Activated T-cell treated with anti-CD3 and anti-CD28 coated beads, Interleukin-2, amount 50 U/mL, for 4 hours (primary cell): ENCODE measurements around the gene SUMO1. TPM values are rescaled to one million over a fixed set of nuclear protein-coding genes. Genes with fewer than 3 reads are reported as not detected.
A peak's percentile ranks its signal among the peaks of the same experiment; 100 is the strongest.
"Not testable (repeated sequence)": the region's sequence is repeated elsewhere in the genome, so short reads cannot be mapped to it uniquely, and the experiment has no call there.

Source experiments
- ATAC-seq, 2 donors: fragments of 200-7000 bp; cut with Tn5 transposase; one replicate each; pipeline ENCODE4 v1.10.0; 2021
- DNase-seq: peaks from one replicate; pipeline ENCODE4 v3.0.0-alpha.2; 2020
- H3K27me3 Mint-ChIP-seq: one replicate; pipeline ENCODE4 v1.8.0; 2021; ENCODE audit warnings: low read depth, mixed read lengths
- H3K36me3 Mint-ChIP-seq: one replicate; pipeline ENCODE4 v1.8.0; 2022; ENCODE audit warnings: mixed read lengths; ENCODE audit not compliant: insufficient read depth
- H3K4me1 Mint-ChIP-seq: one replicate; pipeline ENCODE4 v1.8.0; 2021; ENCODE audit warnings: low read depth, mixed read lengths
- H3K4me3 Mint-ChIP-seq: one replicate; pipeline ENCODE4 v1.8.0; 2021; ENCODE audit warnings: mild to moderate bottlenecking, moderate library complexity, mixed read lengths
- H3K9me3 Mint-ChIP-seq: one replicate; pipeline ENCODE4 v1.8.0; 2021; ENCODE audit warnings: mixed read lengths
- total RNA-seq, 3 donors: library from RNA; stranded (reverse); gene quantifications; one replicate each; pipeline ENCODE4 v1.2.1, GENCODE V29; 2021

The SUMO1 gene
- total RNA-seq, result 100 to 1,000 TPM in 2 of 3 donors, 10 to 100 TPM in 1; 96.6 to 110 (median 105) TPM

DNA sequence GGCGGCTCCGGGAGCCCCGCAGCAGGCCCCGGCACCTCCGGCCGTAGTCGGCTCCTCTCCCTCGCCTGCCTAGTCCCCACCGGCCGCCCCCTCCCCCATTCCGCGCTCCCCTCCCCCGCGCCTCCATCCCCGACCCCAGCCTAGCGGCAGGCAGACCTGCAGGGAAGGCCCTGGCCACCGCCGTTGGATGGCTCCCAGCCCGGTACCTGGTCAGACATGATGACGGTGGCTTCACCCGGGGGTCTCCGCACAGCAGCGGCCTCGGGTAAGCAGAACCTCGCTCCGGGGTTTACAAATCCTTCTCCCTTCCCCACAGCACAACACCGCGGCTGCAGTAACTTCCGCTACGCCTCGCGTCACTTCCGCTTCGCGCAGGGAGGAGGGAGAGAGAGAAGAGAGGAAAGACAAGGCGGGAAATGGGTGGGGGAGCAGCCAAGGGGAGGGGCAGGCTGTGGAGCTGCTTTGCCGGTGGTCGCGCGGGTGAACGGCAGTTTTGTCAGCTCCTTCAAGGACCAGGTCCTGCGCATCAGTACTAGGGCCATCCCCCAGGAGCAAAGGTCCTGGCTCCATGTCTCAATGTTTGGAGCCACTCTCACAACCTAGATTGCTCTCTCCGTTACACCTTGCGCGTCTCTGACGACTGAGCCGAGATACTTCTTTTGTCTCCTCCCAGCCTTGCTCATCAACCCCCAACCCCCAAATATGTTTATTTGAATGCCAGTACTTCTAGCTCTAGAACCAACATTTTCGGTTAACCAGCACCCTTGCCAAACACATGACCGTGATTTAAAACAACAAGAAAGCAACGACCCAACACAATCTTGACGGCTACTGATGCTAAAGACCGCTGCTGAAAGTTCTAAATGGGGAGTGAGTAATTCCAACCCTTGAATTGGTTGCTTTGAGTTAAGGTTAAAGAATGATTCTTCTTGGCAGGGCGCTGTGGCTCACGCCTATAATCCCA lies at the start of gene SUMO1:
Gene SUMO1, minus strand, starts transcription at position 364 of the 964 bp plus-strand sequence. Its CDS starts 146 bp downstream, at position 218.
- H3K9me3 Mint-ChIP-seq, result no peaks in the 10 kb centered on the region
- H3K36me3 Mint-ChIP-seq, result no peaks in the 10 kb centered on the region
- peaks cover 33% of the 10 kb centered on the region for H3K4me1 Mint-ChIP-seq
- no peaks in the 10 kb centered on the region for H3K27me3 Mint-ChIP-seq
- DNase-seq (peak; percentile 85), ATAC-seq (peak; percentile 95)
- peak within 1 kb of the TSS; percentile 99 for H3K4me3 Mint-ChIP-seq

DNA sequence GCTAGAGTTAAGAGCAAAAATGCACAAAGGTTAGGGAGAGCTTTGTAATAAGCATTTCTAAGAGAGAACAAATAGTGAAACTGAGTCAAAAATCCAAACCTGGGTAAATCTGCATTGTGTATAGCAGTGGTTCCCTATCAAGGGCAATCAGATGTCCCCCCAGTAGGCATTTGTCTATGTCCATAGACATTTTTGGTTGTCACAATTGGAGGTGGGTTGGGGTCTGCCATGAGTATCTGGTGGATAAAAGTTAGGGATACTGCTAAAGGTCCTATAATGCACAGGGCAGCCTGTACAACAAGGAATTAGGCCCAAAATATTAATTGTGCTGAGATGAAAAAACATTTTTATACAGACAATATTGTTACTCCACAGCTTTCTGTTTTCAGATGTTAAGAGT lies 48.2 kb upstream of the SUMO1 start:
- Mint-ChIP-seq H3K27me3 (no peaks in the 10 kb centered on the region), H3K36me3 (peaks cover 37% of the 10 kb centered on the region), H3K9me3 (no peaks in the 10 kb centered on the region), H3K4me1 (no peaks in the 10 kb centered on the region), H3K4me3 (no peak overlapping the region)
- DNase-seq, result no peak
- ATAC-seq, result no peak

DNA sequence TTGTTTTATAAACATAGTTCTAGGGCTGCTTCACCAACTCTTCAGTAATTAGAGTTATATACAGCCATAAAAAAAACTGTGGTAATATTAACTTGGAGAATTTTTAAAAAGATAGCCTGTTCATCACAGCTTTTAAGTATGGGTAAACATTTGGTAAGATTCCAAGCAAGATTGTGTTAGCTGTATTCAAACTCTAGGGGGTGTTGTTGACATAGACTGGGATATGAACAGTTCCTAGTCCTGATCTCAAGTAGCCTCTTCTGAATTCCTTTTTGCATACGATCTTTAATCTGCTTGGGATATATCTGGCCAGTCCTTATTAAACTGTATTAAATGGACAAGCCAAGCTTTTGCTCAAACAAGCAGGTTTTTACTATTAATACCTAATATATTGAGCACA lies 40.5 kb upstream of the SUMO1 start:
- ATAC-seq (no peak), DNase-seq (no peak)
- no peaks in the 10 kb centered on the region for H3K27me3 Mint-ChIP-seq
- no peak overlapping the region for H3K4me3 Mint-ChIP-seq
- peaks cover 43% of the 10 kb centered on the region for H3K36me3 Mint-ChIP-seq
- no peaks in the 10 kb centered on the region for H3K9me3 Mint-ChIP-seq
- peaks cover 40% of the 10 kb centered on the region for H3K4me1 Mint-ChIP-seq

DNA sequence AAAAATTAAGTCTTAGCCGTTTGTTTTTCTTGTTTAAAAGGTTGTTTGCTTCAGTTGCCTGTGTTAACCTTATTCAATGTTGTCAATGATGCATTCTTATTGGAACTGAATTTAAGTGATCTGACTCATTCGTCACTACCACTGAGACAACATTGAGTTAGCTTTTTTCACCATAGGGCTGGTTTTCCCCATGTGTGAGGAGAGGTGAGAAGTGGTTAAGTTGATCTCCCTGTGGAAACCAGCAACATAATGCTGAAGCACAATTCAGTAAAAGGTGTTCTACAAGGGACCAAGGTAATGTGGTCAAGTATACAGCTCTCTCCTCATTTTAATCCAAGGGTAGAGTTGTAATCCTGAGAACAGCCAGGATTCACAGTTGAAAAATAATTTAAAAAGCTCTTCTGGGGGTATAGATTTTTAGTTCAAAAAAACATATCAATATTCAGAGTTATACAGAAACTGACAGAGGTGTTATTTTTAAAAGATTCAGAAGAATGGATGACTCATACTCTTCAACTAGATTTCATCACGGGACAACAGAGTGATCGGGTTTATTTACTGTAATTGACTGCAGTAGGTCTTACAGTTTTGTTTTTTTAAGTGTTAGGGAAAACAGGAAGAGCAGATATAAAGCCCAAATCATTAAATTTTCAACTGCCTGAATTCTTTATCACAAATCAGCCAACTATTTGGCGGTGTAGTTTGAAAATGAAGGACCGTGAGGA lies 39.8 kb upstream of the SUMO1 start:
- H3K4me1 Mint-ChIP-seq, result peaks cover 45% of the 10 kb centered on the region
- H3K36me3 Mint-ChIP-seq, result peaks cover 43% of the 10 kb centered on the region
- no peak for DNase-seq
- H3K9me3 Mint-ChIP-seq, result no peaks in the 10 kb centered on the region
- peak; percentile 79 to 82 for ATAC-seq
- H3K27me3 Mint-ChIP-seq, result no peaks in the 10 kb centered on the region
- peak overlapping the region; percentile 70 for H3K4me3 Mint-ChIP-seq

DNA sequence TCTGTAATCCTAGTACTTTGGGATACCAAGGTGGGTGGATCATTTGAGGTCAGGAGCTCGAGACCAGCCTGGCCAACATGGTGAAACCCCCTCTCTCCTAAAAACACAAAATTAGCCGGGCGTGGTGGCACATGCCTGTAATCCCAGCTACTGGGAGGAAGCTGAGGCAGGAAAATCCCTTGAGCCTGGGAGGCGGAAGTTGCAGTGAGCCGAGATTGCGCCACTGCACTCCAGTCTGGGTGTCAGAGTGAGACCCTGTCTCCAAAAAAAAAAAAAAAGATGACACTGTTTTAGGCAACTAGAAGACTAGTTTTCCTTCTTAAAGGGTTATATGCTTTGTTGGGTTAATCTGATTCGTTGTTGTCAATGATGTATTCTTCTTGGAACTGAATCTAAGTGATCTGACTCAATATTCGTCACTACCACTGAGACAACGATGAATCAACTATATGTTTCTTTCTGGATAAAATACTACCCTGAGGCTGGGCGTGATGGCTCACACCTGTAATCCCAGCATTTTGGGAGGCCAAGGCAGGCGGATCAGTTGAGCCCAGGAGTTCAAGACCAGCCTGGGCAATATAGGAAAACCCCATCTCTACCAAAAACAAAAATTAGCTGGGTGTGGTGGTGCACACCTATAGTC lies 37.8 kb upstream of the SUMO1 start:
- H3K4me1 Mint-ChIP-seq, result peaks cover 59% of the 10 kb centered on the region
- DNase-seq, result not testable (repeated sequence)

DNA sequence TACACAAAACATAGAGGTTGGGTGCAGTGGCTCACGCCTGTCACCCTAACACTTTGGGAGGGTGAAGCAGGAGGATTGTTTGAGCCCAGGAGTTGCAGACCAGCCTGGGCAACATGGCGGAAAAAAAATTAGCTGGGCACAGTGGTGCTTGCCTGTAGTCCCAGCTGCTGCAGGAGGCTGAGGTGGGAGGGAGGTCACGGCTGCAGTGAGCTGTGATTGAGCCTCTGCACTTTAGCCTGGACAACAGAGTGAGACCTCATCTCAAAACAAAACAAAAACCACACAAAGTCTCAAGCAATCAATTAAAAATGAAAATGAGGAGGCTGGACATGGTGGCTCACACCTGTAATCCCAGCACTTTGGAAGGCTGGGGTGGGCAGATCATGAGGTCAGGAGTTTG lies 32.1 kb upstream of the SUMO1 start:
- Mint-ChIP-seq H3K4me1 (peaks cover 43% of the 10 kb centered on the region), H3K4me3 (peak overlapping the region; percentile 80), H3K36me3 (peaks cover 25% of the 10 kb centered on the region), H3K27me3 (no peaks in the 10 kb centered on the region), H3K9me3 (no peaks in the 10 kb centered on the region)
- DNase-seq, result no peak
- no peak for ATAC-seq

More for the DNA sequence above, 37.8 kb upstream of the SUMO1 start:
- peak; percentile 54 to 68 for ATAC-seq
- H3K9me3 Mint-ChIP-seq, H3K27me3 Mint-ChIP-seq: not testable (repeated sequence)
- Mint-ChIP-seq H3K36me3 (peaks cover 39% of the 10 kb centered on the region), H3K4me3 (peak overlapping the region; percentile 70)

DNA sequence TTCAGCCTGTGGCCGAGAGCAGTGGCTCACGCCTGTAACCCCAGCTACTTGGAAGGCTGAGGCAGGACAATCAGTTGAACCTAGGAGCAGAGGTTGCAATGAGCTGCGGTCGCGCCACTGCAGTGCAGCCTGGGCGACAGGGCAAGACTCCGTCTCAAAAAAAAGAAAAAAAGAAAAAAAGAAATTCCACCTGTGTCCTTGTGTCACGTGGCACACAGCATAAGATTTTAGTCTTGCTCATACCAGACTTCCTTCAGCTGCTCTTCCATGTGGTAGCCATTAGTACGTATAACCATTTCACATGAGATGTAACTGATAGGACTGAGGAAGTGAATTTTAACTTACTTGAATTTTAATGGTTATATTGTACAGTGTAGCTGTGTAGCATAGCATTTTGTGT lies 31.2 kb upstream of the SUMO1 start:
- peaks cover 20% of the 10 kb centered on the region for H3K36me3 Mint-ChIP-seq
- no peaks in the 10 kb centered on the region for H3K27me3 Mint-ChIP-seq
- DNase-seq (no peak), ATAC-seq (no peak)
- H3K4me3 Mint-ChIP-seq, result peak overlapping the region; percentile 80
- no peaks in the 10 kb centered on the region for H3K9me3 Mint-ChIP-seq
- H3K4me1 Mint-ChIP-seq, result peaks cover 38% of the 10 kb centered on the region

DNA sequence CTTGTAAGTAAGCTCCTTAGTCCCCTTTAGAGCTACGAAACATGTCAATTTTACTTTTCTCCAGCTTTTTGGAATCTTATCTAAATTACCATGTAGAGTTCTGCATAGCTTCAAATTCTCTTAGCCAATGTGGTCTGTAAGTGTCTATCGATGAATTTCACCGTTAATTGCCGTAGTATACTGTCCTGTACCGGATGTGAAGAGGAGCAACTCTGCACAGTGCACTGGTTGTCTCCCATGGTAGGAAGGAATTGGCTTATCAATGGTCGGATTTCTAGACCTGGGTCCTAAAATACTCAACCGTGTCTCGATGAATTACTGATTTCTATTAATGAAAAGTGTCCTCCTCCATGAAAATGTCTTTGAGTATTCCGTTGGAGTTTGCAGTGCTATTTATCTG lies 29.1 kb upstream of the SUMO1 start:
- H3K4me3 Mint-ChIP-seq, result no peak overlapping the region
- H3K4me1 Mint-ChIP-seq, result peaks cover 28% of the 10 kb centered on the region
- H3K27me3 Mint-ChIP-seq, result no peaks in the 10 kb centered on the region
- DNase-seq, result no peak
- no peak for ATAC-seq
- peaks cover 15% of the 10 kb centered on the region for H3K36me3 Mint-ChIP-seq
- H3K9me3 Mint-ChIP-seq, result no peaks in the 10 kb centered on the region

DNA sequence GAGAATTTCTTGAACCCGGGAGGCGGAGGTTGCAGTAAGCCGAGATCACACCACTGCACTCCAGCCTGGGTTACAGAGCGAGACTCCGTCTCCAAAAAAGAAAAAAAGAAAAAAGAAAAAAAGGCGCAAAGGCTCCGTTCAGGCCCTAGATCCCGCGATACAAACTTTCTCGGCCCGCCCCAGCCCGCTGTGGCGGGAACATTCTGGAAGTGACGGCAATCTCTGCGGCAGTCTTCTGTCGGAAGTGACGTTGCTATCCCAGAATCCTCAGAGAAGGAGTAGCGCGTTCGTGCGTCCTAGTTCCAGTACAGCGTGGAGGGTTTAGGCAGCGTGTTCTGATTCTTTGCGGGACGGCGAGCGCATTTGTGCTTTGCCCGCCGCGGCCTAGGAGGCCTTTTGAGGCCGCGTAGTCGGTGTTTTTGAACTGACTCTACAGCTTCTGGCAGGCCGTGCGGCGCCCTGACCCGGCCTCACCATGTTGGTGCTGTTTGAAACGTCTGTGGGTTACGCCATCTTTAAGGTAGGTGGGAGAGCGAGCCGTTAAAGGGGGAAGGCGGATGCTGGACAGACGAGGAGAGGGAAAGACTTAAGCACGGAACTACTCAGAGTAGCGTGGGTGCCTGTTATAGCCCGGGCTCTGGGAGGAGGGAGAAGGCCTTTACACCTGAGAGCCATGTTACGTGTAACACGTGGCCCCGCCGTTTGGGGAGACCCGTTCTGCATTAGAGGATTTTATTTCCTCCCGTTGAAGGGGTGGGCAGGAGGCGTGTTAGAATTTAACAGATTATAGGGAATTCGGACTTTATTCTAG lies 27.3 kb upstream of the SUMO1 start, which contains the start of gene NOP58:
Gene NOP58, plus strand, starts transcription at position 297 of the 811 bp plus-strand sequence. Its CDS starts 179 bp downstream, at position 476.
- peaks cover 16% of the 10 kb centered on the region for H3K4me1 Mint-ChIP-seq
- H3K27me3 Mint-ChIP-seq, result no peaks in the 10 kb centered on the region
- peak within 1 kb of the TSS; percentile 69 for H3K4me3 Mint-ChIP-seq
- H3K9me3 Mint-ChIP-seq, result no peaks in the 10 kb centered on the region
- peaks cover 12% of the 10 kb centered on the region for H3K36me3 Mint-ChIP-seq
- DNase-seq (peak; percentile 82), ATAC-seq (peak; percentile 87 to 92)

DNA sequence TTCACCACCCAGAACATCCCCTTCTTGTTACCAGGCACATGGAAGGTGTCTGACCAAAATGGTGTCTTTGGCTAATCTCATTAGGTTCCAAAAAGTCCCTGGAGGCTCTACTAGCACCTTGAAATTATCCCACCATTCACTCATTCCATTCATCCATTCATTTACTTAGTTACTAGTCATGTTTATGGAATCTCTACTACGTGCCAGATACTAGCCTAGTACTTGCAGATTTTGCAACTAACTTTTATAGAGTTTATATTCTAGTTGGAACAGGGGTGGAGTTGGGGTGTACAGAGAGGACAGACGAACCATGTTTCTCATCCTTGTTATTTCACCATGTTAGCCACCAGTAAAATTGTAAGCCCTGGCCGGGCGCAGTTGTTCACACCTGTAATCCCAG lies 23.1 kb upstream of the SUMO1 start:
- ATAC-seq (no peak), DNase-seq (no peak)
- Mint-ChIP-seq H3K4me1 (peaks cover 3% of the 10 kb centered on the region), H3K4me3 (no peak overlapping the region), H3K27me3 (no peaks in the 10 kb centered on the region), H3K36me3 (no peaks in the 10 kb centered on the region), H3K9me3 (no peaks in the 10 kb centered on the region)

DNA sequence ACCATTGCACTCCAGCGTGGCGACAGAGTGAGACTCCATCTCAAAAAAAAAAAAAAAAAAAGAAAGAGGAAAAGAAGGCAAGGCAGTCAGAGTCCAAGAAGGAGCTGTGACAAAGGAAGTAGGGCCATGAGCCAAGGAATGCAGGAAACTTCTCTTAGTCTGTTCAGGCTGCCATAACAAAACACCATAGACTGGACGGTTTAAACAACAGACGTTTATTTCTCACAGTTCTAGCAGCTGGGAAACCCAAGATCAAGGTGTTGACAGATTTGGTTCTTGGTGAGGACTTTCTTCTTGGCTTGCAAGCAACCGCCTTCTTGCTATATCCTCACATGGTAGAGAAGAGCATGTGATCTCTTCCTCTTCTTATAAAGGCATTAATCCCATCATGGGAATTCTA lies 13.1 kb upstream of the SUMO1 start:
- no peak for ATAC-seq
- Mint-ChIP-seq H3K9me3 (no peaks in the 10 kb centered on the region), H3K36me3 (no peaks in the 10 kb centered on the region), H3K4me3 (no peak overlapping the region), H3K27me3 (peaks cover 13% of the 10 kb centered on the region), H3K4me1 (no peaks in the 10 kb centered on the region)
- no peak for DNase-seq

DNA sequence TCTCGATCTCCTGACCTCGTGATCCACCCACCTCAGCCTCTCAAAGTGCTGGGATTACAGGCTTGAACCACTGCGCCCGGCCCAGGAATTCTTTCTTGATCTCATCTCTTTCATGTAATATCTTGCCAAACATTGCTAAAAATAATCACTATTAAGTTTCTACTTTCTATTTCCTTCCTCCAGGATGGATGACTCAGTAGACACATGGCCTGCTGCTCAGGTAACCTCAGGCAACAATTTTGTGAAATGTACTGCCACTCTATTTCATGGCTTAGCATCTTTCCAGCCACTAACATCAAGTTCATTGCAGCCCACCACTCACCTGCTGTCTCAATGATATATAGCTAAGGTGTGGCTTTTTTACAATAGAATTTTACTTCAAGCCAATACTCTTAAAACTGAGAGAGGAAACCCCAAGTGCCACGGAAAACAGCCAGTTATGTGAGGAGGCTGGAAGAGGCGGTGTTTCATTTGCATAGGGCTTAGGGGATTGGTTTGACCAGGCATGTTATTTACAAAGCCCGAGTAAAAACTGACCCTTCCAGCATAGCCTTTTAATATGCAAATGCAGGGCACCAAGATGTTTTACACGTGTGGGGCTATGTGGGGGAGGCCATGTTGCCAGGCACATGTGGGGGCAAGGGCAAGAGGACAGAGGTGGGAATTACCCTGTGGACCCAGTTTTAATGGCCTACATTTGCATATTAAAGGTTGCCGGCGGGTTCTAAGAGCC lies 11.3 kb upstream of the SUMO1 start:
- DNase-seq (no peak), ATAC-seq (no peak)
- Mint-ChIP-seq H3K36me3 (no peaks in the 10 kb centered on the region), H3K4me1 (no peaks in the 10 kb centered on the region), H3K27me3 (peaks cover 14% of the 10 kb centered on the region), H3K9me3 (no peaks in the 10 kb centered on the region), H3K4me3 (no peak overlapping the region)

DNA sequence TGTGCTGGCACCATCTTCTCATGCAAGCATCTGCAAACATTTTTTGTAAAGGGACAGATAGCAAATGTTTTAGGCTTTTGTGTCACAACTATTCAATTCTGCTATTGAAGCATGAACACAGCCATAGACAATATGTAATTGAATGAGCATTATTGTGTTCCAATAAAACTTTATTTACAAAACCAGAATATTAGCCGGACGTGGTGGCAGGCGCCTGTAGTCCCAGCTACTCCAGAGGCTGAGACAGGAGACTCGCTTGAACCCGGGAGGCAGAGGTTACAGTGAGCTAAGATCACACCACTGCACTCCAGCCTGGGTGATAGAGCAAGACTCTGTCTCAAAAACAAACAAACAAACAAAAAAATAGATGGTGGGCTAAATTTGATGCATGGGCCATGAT lies 9.3 kb upstream of the SUMO1 start:
- not testable (repeated sequence) for ATAC-seq, DNase-seq, H3K4me3 Mint-ChIP-seq, H3K9me3 Mint-ChIP-seq, H3K36me3 Mint-ChIP-seq, H3K4me1 Mint-ChIP-seq
- peaks cover 14% of the 10 kb centered on the region for H3K27me3 Mint-ChIP-seq
